Suppressor macrophage treated with lipopolysaccharide for 1 hour (primary cell): ENCODE data around the gene NUP50.

ENCODE experiments used
- DNase-seq, 3 donors: peaks; one replicate each; pipeline ENCODE4 v3.0.0-alpha.2; 2020 to 2022

Gene NUP50

GRCh38 chr22:45210991-45211390 lies 47.3 kb downstream of the NUP50 start:
- no peak for DNase-seq

- DNase-seq, result peak; percentile 38 to 51 (median 40)
These were observed 47.7 kb downstream of the NUP50 start for GRCh38 chr22:45211435-45211834.

- DNase-seq, result no peak
These were observed 48.1 kb downstream of the NUP50 start for GRCh38 chr22:45211848-45212247.

- DNase-seq, result peak; percentile 51 to 64 (median 59)
These were observed 48.6 kb downstream of the NUP50 start for GRCh38 chr22:45212306-45212709.

GRCh38 chr22:45212992-45213751 lies 49.4 kb downstream of the NUP50 start:
- peak; percentile 87 to 88 (median 88) for DNase-seq

GRCh38 chr22:45216133-45217003 lies 52.6 kb downstream of the NUP50 start:
- no peak for DNase-seq

- DNase-seq, result no peak
These were observed 53.6 kb downstream of the NUP50 start for GRCh38 chr22:45217345-45217744.

- no peak for DNase-seq
These were observed 54.1 kb downstream of the NUP50 start for GRCh38 chr22:45217806-45218205.

GRCh38 chr22:45218976-45219375 lies 55.3 kb downstream of the NUP50 start:
- DNase-seq, result peak; percentile 82 to 91 (median 89)

GRCh38 chr22:45221201-45221600 lies 57.5 kb downstream of the NUP50 start:
- DNase-seq, result no peak

- DNase-seq, result no peak
These were observed 59.8 kb downstream of the NUP50 start for GRCh38 chr22:45223304-45224117.

- no peak for DNase-seq
These were observed 60.6 kb downstream of the NUP50 start for GRCh38 chr22:45224331-45224730.

GRCh38 chr22:45224988-45225731 lies 61.4 kb downstream of the NUP50 start:
- no peak for DNase-seq

GRCh38 chr22:45225732-45226502 lies 62.2 kb downstream of the NUP50 start:
- DNase-seq, result peak; percentile 87 to 92 (median 91)

GRCh38 chr22:45226503-45227186 lies 62.9 kb downstream of the NUP50 start:
- DNase-seq, result peak; percentile 88 to 92 (median 89)

GRCh38 chr22:45227645-45228400 lies 64.1 kb downstream of the NUP50 start:
- DNase-seq, result peak; percentile 80 to 87 (median 81)

GRCh38 chr22:45228401-45228754 lies 64.7 kb downstream of the NUP50 start:
- DNase-seq, result peak; percentile 71 to 82 (median 72)

- DNase-seq, result no peak
These were observed 65.5 kb downstream of the NUP50 start for GRCh38 chr22:45229181-45229580.

GRCh38 chr22:45230026-45230721 lies 66.4 kb downstream of the NUP50 start:
- peak in 2 of 3 donors; percentile 58 to 60 for DNase-seq
